Choroid plexus epithelial cell (primary cell): ENCODE results near the gene SPATS2.
A peak's percentile ranks its signal among the peaks of the same experiment; 100 is the strongest.

ENCODE experiments used
- DNase-seq: peaks from one replicate; pipeline ENCODE4 v3.0.0-alpha.2; 2010; ENCODE audit warnings: low read depth
- H3K4me3 ChIP-seq: 2 replicates; pipeline ENCODE4 v1.5.1; 2011; ENCODE audit warnings: low read depth, mild to moderate bottlenecking, control low read depth, low read length, moderate library complexity
- CTCF ChIP-seq: conservative IDR thresholded peaks from 2 replicates; pipeline ENCODE4 v1.5.1; 2011; ENCODE audit warnings: low read depth, mild to moderate bottlenecking, control low read depth, inconsistent platforms, low read length, moderate library complexity

The SPATS2 gene

GRCh38 chr12:49346659-49347310, 20.5 kb upstream of the SPATS2 start, which contains the start of gene DNAJC22:
TSS of gene DNAJC22 (plus strand) at chr12:49346888. CDS start at chr12:49348873, 1,985 bp downstream.
- TF ChIP-seq CTCF: no peak
- DNase-seq: peak; percentile 47

GRCh38 chr12:49347311-49348193, 19.7 kb upstream of the SPATS2 start:
- DNase-seq: peak; percentile 96
- TF ChIP-seq CTCF: peak; percentile 82
- H3K4me3 ChIP-seq: peak overlapping the region; percentile 54

More at GRCh38 chr12:49346659-49347310, 20.5 kb upstream of the SPATS2 start, which contains the start of gene DNAJC22:
- peak within 1 kb of the TSS; percentile 54 for H3K4me3 ChIP-seq

GRCh38 chr12:49348781-49349180, 18.5 kb upstream of the SPATS2 start:
- no peak overlapping the region for H3K4me3 ChIP-seq
- no peak for DNase-seq
- no peak for TF ChIP-seq CTCF

GRCh38 chr12:49349266-49349665, 18.0 kb upstream of the SPATS2 start:
- DNase-seq: no peak
- no peak for TF ChIP-seq CTCF
- H3K4me3 ChIP-seq: no peak overlapping the region

GRCh38 chr12:49352351-49352750, 14.9 kb upstream of the SPATS2 start:
- TF ChIP-seq CTCF: no peak
- H3K4me3 ChIP-seq: no peak overlapping the region
- DNase-seq: no peak

- no peak for DNase-seq
- H3K4me3 ChIP-seq: no peak overlapping the region
- no peak for TF ChIP-seq CTCF
These were observed 11.3 kb upstream of the SPATS2 start for GRCh38 chr12:49355913-49356312.
